ENCODE measurements around the gene MID1. TPM values are rescaled to one million over a fixed set of nuclear protein-coding genes. Genes with fewer than 3 reads are reported as not detected.
A peak's percentile ranks its signal among the peaks of the same experiment; 100 is the strongest.

The MID1 gene
- total RNA-seq, 1 donor from 2014 or later = 31.2 TPM

DNA sequence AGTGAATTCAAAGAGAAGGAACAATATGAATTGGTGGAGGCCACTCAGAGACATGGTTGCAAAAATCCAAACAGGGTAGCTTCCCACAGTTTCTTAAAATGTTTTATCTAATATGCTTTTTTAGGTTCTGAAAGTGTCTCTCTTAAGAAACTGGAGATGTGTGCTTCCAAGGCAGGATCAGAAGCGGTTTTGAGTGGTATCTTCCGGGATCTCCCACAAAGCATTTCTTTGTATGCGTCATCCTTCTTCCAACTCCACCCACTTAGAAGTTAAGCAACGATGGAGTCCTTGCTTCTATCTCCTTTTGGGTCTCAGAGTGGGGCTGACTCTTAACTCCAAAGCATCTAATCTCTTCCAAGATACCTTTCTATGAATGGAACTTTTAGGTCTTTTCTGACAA, 196.7 kb downstream of the MID1 start:
- Histone ChIP-seq H3K4me3 (ENCODE audit: insufficient read depth, low read depth, low read length) (no peak overlapping the region), H3K36me3 (ENCODE audit: insufficient read depth, low read length) (no peaks in the 10 kb centered on the region), H3K4me2 (ENCODE audit: low read length) (no peak overlapping the region), H3K79me2 (ENCODE audit: insufficient read depth, low read length) (no peaks in the 10 kb centered on the region), H4K20me1 (ENCODE audit: insufficient read depth, low read length) (no peaks in the 10 kb centered on the region), H3K27ac (ENCODE audit: low read depth, low read length) (no peak overlapping the region), H2AFZ (ENCODE audit: low read depth, low read length) (no peak overlapping the region), H3K4me1 (ENCODE audit: insufficient read depth, low read length) (no peaks in the 10 kb centered on the region), H3K27me3 (ENCODE audit: insufficient read depth, low read length) (no peaks in the 10 kb centered on the region), H3K9me3 (ENCODE audit: insufficient read depth, low read depth, low read length) (no peaks in the 10 kb centered on the region), H3K9ac (ENCODE audit: low read length) (no peak overlapping the region)
- DNase-seq (ENCODE audit: low read depth) = no peak
- TF ChIP-seq CTCF (IDR thresholded peaks at IDR 0.05; ENCODE audit: insufficient read depth, low read depth, low read length) (no peak), EZH2 (IDR thresholded peaks at IDR 0.05; ENCODE audit: insufficient read depth, low read length) (no peak)
- no peak overlapping the region for H3K27ac Mint-ChIP-seq (ENCODE audit: unreplicated experiment)
- H3K27me3 Mint-ChIP-seq (ENCODE audit: low read depth, unreplicated experiment) = no peaks in the 10 kb centered on the region
- H3K9me3 Mint-ChIP-seq (ENCODE audit: unreplicated experiment) = no peaks in the 10 kb centered on the region
- H3K4me3 Mint-ChIP-seq (ENCODE audit: unreplicated experiment) = no peak overlapping the region
- peak; percentile 84 for FAIRE-seq
- H3K4me1 Mint-ChIP-seq (ENCODE audit: low read depth, unreplicated experiment) = no peaks in the 10 kb centered on the region
- no peaks in the 10 kb centered on the region for H3K36me3 Mint-ChIP-seq (ENCODE audit: low read depth, unreplicated experiment)

DNA sequence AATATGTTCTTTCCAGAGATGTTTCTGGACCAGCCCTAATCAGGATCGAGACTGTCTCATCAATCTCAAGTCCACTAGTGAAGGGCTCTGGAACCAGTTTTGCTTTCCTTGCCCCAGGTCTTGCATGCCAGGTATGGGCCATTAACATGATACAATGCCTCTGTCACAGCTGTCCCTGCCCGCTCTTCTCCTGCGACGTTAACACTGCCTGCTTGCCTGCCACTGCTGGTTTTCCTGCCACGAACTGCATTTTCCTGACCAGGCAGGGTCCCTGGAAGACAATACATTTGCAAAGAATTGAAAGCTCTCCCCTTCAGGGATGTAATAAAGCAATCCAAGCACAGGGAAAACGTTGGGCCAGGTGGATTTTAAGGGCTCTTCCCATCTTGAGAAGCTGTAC, 200.3 kb downstream of the MID1 start:
- no peak overlapping the region for H3K27ac ChIP-seq (ENCODE audit: low read depth, low read length)
- no peak overlapping the region for H3K4me3 ChIP-seq (ENCODE audit: insufficient read depth, low read depth, low read length)
- no peak overlapping the region for H3K9ac ChIP-seq (ENCODE audit: low read length)
- Mint-ChIP-seq H3K9me3 (ENCODE audit: unreplicated experiment) (no peaks in the 10 kb centered on the region), H3K4me1 (ENCODE audit: low read depth, unreplicated experiment) (peaks cover 6% of the 10 kb centered on the region), H3K27me3 (ENCODE audit: low read depth, unreplicated experiment) (no peaks in the 10 kb centered on the region), H3K27ac (ENCODE audit: unreplicated experiment) (no peak overlapping the region), H3K36me3 (ENCODE audit: low read depth, unreplicated experiment) (no peaks in the 10 kb centered on the region), H3K4me3 (ENCODE audit: unreplicated experiment) (no peak overlapping the region)
- FAIRE-seq (no peak), DNase-seq (ENCODE audit: low read depth) (no peak)
- no peak overlapping the region for H2AFZ ChIP-seq (ENCODE audit: low read depth, low read length)
- no peaks in the 10 kb centered on the region for H3K9me3 ChIP-seq (ENCODE audit: insufficient read depth, low read depth, low read length)
- no peaks in the 10 kb centered on the region for H3K36me3 ChIP-seq (ENCODE audit: insufficient read depth, low read length)
- no peaks in the 10 kb centered on the region for H3K27me3 ChIP-seq (ENCODE audit: insufficient read depth, low read length)
- peaks cover 13% of the 10 kb centered on the region for H3K4me1 ChIP-seq (ENCODE audit: insufficient read depth, low read length)
- TF ChIP-seq EZH2 (IDR thresholded peaks at IDR 0.05; ENCODE audit: insufficient read depth, low read length) (no peak), CTCF (IDR thresholded peaks at IDR 0.05; ENCODE audit: insufficient read depth, low read depth, low read length) (no peak)
- H4K20me1 ChIP-seq (ENCODE audit: insufficient read depth, low read length) = no peaks in the 10 kb centered on the region
- no peak overlapping the region for H3K4me2 ChIP-seq (ENCODE audit: low read length)
- H3K79me2 ChIP-seq (ENCODE audit: insufficient read depth, low read length) = no peaks in the 10 kb centered on the region

GRCh38 chrX:10416424-10416823, 204.0 kb downstream of the MID1 start:
- no peaks in the 10 kb centered on the region for H3K27me3 ChIP-seq (ENCODE audit: insufficient read depth, low read length)
- H4K20me1 ChIP-seq (ENCODE audit: insufficient read depth, low read length) = no peaks in the 10 kb centered on the region
- peaks cover 16% of the 10 kb centered on the region for H3K4me1 ChIP-seq (ENCODE audit: insufficient read depth, low read length)
- no peaks in the 10 kb centered on the region for H3K36me3 ChIP-seq (ENCODE audit: insufficient read depth, low read length)
- H3K36me3 Mint-ChIP-seq (ENCODE audit: low read depth, unreplicated experiment) = no peaks in the 10 kb centered on the region
- FAIRE-seq (peak; percentile 37), DNase-seq (ENCODE audit: low read depth) (no peak)
- no peaks in the 10 kb centered on the region for H3K9me3 ChIP-seq (ENCODE audit: insufficient read depth, low read depth, low read length)
- no peak overlapping the region for H3K27ac Mint-ChIP-seq (ENCODE audit: unreplicated experiment)
- H3K9ac ChIP-seq (ENCODE audit: low read length) = no peak overlapping the region
- H3K27ac ChIP-seq (ENCODE audit: low read depth, low read length) = no peak overlapping the region
- no peaks in the 10 kb centered on the region for H3K79me2 ChIP-seq (ENCODE audit: insufficient read depth, low read length)
- TF ChIP-seq CTCF (IDR thresholded peaks at IDR 0.05; ENCODE audit: insufficient read depth, low read depth, low read length) (no peak), EZH2 (IDR thresholded peaks at IDR 0.05; ENCODE audit: insufficient read depth, low read length) (no peak)
- H3K4me2 ChIP-seq (ENCODE audit: low read length) = no peak overlapping the region
- H3K9me3 Mint-ChIP-seq (ENCODE audit: unreplicated experiment) = no peaks in the 10 kb centered on the region
- no peak overlapping the region for H2AFZ ChIP-seq (ENCODE audit: low read depth, low read length)
- H3K4me3 ChIP-seq (ENCODE audit: insufficient read depth, low read depth, low read length) = no peak overlapping the region
- no peak overlapping the region for H3K4me3 Mint-ChIP-seq (ENCODE audit: unreplicated experiment)
- peaks cover 6% of the 10 kb centered on the region for H3K4me1 Mint-ChIP-seq (ENCODE audit: low read depth, unreplicated experiment)
- no peaks in the 10 kb centered on the region for H3K27me3 Mint-ChIP-seq (ENCODE audit: low read depth, unreplicated experiment)

Measured in astrocyte (in vitro differentiated cells and primary cell).